ENCODE results near the gene ACTR8. TPM values are rescaled to one million over a fixed set of nuclear protein-coding genes. Genes with fewer than 3 reads are reported as not detected.
A peak's percentile ranks its signal among the peaks of the same experiment; 100 is the strongest.

Gene ACTR8
- total RNA-seq, 1 experiment from 2014 or later: 35.2 TPM

DNA sequence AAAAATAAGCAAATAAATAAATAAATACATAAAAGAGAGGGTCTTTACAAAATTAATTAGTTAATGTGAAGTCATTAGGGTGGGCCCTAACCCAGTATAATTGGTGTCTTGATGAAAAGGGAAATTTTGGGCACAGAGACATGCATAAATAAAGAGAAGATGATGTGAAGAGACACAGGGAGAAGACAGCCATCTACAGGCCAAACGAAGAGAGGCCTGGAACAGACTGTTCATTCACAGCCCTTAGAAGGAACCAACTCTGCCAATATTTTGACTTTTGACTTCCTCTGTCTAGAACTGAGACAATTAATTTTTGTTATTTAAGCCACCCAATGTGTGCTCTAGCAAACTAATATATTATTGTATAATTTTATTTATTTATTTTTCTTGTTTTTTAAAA, 39.3 kb upstream of the ACTR8 start:
- no peaks in the 10 kb centered on the region; the same call in 1 of the 2 replicates for H3K9me3 ChIP-seq
- no peaks in the 10 kb centered on the region for H3K9me3 Mint-ChIP-seq (ENCODE audit: unreplicated experiment)
- TF ChIP-seq, protein P1, sequence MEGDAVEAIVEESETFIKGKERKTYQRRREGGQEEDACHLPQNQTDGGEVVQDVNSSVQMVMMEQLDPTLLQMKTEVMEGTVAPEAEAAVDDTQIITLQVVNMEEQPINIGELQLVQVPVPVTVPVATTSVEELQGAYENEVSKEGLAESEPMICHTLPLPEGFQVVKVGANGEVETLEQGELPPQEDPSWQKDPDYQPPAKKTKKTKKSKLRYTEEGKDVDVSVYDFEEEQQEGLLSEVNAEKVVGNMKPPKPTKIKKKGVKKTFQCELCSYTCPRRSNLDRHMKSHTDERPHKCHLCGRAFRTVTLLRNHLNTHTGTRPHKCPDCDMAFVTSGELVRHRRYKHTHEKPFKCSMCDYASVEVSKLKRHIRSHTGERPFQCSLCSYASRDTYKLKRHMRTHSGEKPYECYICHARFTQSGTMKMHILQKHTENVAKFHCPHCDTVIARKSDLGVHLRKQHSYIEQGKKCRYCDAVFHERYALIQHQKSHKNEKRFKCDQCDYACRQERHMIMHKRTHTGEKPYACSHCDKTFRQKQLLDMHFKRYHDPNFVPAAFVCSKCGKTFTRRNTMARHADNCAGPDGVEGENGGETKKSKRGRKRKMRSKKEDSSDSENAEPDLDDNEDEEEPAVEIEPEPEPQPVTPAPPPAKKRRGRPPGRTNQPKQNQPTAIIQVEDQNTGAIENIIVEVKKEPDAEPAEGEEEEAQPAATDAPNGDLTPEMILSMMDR (IDR thresholded peaks at IDR 0.05; ENCODE audit: insufficient read depth in 1 of 2, low read depth in 1 of 2, low read length in 1 of 2, severe bottlenecking in 1 of 2, unreplicated experiment in 1 of 2): peak in 1 of 2 experiments; percentile 20
- no peaks in the 10 kb centered on the region for H3K4me1 ChIP-seq
- ChIA-PET POLR2A (no interaction called here), CTCF (no interaction called here)
- no TSS peak for BruUV-seq (replicated peaks)
- H3K36me3 Mint-ChIP-seq (ENCODE audit: insufficient read depth, unreplicated experiment): no peaks in the 10 kb centered on the region
- no peaks in the 10 kb centered on the region for H3K36me3 ChIP-seq (ENCODE audit: control insufficient read depth, insufficient read depth, low read length)
- no peak overlapping the region for H3K4me3 ChIP-seq (ENCODE audit: low read depth, low read length)
- no peak overlapping the region for H3K27ac Mint-ChIP-seq (ENCODE audit: unreplicated experiment)
- intact Hi-C loops (cut with micrococcal nuclease; ENCODE audit: unreplicated experiment): no loop called here
- peaks cover 5% of the 10 kb centered on the region for H3K27me3 Mint-ChIP-seq (ENCODE audit: insufficient read depth, unreplicated experiment)
- H3K4me1 Mint-ChIP-seq (ENCODE audit: low read depth, unreplicated experiment): no peaks in the 10 kb centered on the region
- DNase-seq: no peak
- H3K4me3 Mint-ChIP-seq (ENCODE audit: unreplicated experiment): no peak overlapping the region
- H3K27me3 ChIP-seq (replicated peaks; ENCODE audit: control insufficient read depth, insufficient read depth, low read length): no peaks in the 10 kb centered on the region

DNA sequence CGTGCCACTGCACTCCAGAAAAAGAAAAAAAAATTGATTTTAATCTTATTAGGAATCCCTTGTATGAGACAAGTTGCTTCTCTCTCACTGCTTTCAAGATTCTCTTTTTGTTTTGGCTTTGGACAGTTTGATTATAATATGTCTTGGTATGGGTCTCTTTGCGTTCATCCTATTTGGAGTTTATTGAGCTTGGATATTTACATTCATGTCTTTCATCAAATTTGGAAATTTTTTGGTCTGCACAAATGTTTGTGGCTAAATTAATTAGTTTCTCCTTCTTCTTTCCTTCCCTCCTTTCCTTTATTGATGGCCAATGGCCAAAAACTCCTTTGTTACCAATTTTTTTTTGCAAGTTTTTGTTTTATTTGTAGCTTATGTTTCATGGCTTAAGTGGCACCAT, 37.8 kb upstream of the ACTR8 start:
- Mint-ChIP-seq H3K9me3 (ENCODE audit: unreplicated experiment) (no peaks in the 10 kb centered on the region), H3K4me3 (ENCODE audit: unreplicated experiment) (no peak overlapping the region), H3K27me3 (ENCODE audit: insufficient read depth, unreplicated experiment) (peaks cover 7% of the 10 kb centered on the region), H3K27ac (ENCODE audit: unreplicated experiment) (no peak overlapping the region), H3K36me3 (ENCODE audit: insufficient read depth, unreplicated experiment) (no peaks in the 10 kb centered on the region), H3K4me1 (ENCODE audit: low read depth, unreplicated experiment) (no peaks in the 10 kb centered on the region)
- intact Hi-C loops (cut with micrococcal nuclease; ENCODE audit: unreplicated experiment): no loop called here
- ChIA-PET POLR2A (no interaction called here), CTCF (no interaction called here)
- TF ChIP-seq, protein P1 (IDR thresholded peaks at IDR 0.05; ENCODE audit: insufficient read depth in 1 of 2, low read depth in 1 of 2, low read length in 1 of 2, severe bottlenecking in 1 of 2, unreplicated experiment in 1 of 2): no peak
- Histone ChIP-seq H3K27me3 (replicated peaks; ENCODE audit: control insufficient read depth, insufficient read depth, low read length) (no peaks in the 10 kb centered on the region), H3K9me3 (no peaks in the 10 kb centered on the region; the same call in 1 of the 2 replicates), H3K4me1 (no peaks in the 10 kb centered on the region), H3K36me3 (ENCODE audit: control insufficient read depth, insufficient read depth, low read length) (no peaks in the 10 kb centered on the region), H3K4me3 (ENCODE audit: low read depth, low read length) (no peak overlapping the region)
- no TSS peak for BruUV-seq (replicated peaks)
- DNase-seq: no peak

DNA sequence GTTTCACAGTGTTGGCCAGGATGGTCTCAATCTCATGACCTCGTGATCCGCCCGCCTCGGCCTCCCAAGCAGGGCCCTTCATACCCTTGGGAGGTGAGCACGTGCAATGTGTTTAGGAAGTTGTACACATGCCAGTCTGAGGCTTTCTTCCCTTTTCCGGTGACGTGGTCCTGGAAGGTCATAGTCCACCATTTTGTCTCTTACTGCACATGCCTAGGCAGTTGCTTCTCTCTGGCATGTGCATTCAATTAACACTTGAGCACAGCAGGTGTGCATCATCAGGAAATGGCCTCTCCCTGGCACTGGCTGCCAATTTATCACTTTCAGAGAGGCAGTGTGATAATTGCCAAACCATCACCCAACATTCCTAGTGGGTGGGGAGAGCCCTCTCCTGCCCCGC, 31.4 kb upstream of the ACTR8 start:
- Mint-ChIP-seq H3K27me3 (ENCODE audit: insufficient read depth, unreplicated experiment) (peaks cover 13% of the 10 kb centered on the region), H3K4me1 (ENCODE audit: low read depth, unreplicated experiment) (no peaks in the 10 kb centered on the region), H3K27ac (ENCODE audit: unreplicated experiment) (no peak overlapping the region), H3K9me3 (ENCODE audit: unreplicated experiment) (no peaks in the 10 kb centered on the region), H3K36me3 (ENCODE audit: insufficient read depth, unreplicated experiment) (no peaks in the 10 kb centered on the region), H3K4me3 (ENCODE audit: unreplicated experiment) (no peak overlapping the region)
- Histone ChIP-seq H3K4me1 (no peaks in the 10 kb centered on the region), H3K9me3 (no peaks in the 10 kb centered on the region; the same call in 1 of the 2 replicates), H3K4me3 (ENCODE audit: low read depth, low read length) (no peak overlapping the region), H3K36me3 (ENCODE audit: control insufficient read depth, insufficient read depth, low read length) (no peaks in the 10 kb centered on the region), H3K27me3 (replicated peaks; ENCODE audit: control insufficient read depth, insufficient read depth, low read length) (no peaks in the 10 kb centered on the region)
- DNase-seq: no peak
- CTCF ChIA-PET: no interaction called here
- BruUV-seq (replicated peaks): no TSS peak
- intact Hi-C loops (cut with micrococcal nuclease; ENCODE audit: unreplicated experiment): no loop called here
- TF ChIP-seq, protein P1 (IDR thresholded peaks at IDR 0.05; ENCODE audit: insufficient read depth in 1 of 2, low read depth in 1 of 2, low read length in 1 of 2, severe bottlenecking in 1 of 2, unreplicated experiment in 1 of 2): no peak
- POLR2A ChIA-PET: no interaction called here

All from Caco-2 (cell line).